Breast epithelium (tissue), 3 donors: ENCODE results near the gene KCNH3.

Source experiments
- CTCF ChIP-seq, 3 donors: fragments of 450-650 bp; IDR thresholded peaks; one replicate each; pipeline ENCODE4 v1.5.1; 2016 to 2017; ENCODE audit warnings: antibody characterized with exemption in 3 of 3, mild to moderate bottlenecking in 3 of 3, moderate library complexity in 3 of 3
- POLR2A ChIP-seq: fragments of 450-650 bp; IDR thresholded peaks from one replicate; pipeline ENCODE4 v1.6.1; 2016; ENCODE audit warnings: antibody characterized with exemption, mild to moderate bottlenecking, moderate library complexity
- POLR2AphosphoS5 ChIP-seq, 3 donors: sonication (generic); formaldehyde crosslinking; IDR thresholded peaks; one replicate each; pipeline ENCODE4 v1.6.1; 2017; ENCODE audit warnings: antibody characterized with exemption in 3 of 3

DNA sequence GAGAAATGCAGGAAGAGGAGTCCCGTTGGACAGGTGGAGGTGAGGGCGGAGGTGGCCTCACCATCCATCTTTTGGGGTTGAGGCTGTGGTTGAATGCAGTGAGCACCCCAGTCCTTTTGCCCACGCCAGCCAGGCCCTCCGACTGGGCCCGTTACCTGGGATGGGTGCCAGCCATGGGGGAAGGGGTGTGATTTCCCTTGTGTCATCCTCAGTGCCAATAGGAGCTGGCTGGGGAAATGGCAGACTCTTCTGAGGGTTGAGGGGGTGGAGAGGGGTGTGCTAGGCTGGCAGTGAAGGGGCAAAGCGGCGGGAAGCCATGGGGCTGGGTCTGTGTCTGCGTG lies 9.6 kb downstream of the KCNH3 start:
- TF ChIP-seq CTCF (IDR thresholded peaks at IDR 0.05) (no peak), POLR2A (no peak), POLR2AphosphoS5 (IDR thresholded peaks at IDR 0.05) (no peak)
